Gastrocnemius medialis (tissue), 4 donors: Measurements from ENCODE around the gene HTRA3. TPM values are rescaled to one million over a fixed set of nuclear protein-coding genes. Genes with fewer than 3 reads are reported as not detected.
"Not testable (repeated sequence)": the region's sequence is repeated elsewhere in the genome, so short reads cannot be mapped to it uniquely, and the experiment has no call there.

Experiments used
- ATAC-seq, 2 donors: fragments of 150-250 bp; one replicate each; pipeline ENCODE4 v1.9.1; 2016
- DNase-seq, 2 donors: peaks; one replicate each; pipeline ENCODE4 v3.0.0-alpha.2; 2019
- H3K27ac ChIP-seq, 4 donors: fragments of 200-600 bp; sonication (generic); 1 replicate in 1 of 4; 2 replicates in 3 of 4; pipeline ENCODE4 v1.5.1; 2016 to 2018; ENCODE audit warnings: mild to moderate bottlenecking in 2 of 4, moderate library complexity in 1 of 4
- H3K27me3 ChIP-seq, 3 donors: fragments of 200-600 bp; sonication (generic) in 2 of 3; 1 replicate in 1 of 3; 2 replicates in 2 of 3; pipeline versions ENCODE4 v1.5.1 to v1.6.0; 2016 to 2019; ENCODE audit warnings: mild to moderate bottlenecking in 1 of 3, moderate library complexity in 1 of 3
- H3K36me3 ChIP-seq, 2 donors: fragments of 200-600 bp; sonication (generic) in 1 of 2; one replicate each; pipeline ENCODE4 v1.5.1; 2017 to 2018
- H3K4me1 ChIP-seq, 2 donors: fragments of 200-600 bp; sonication (generic) in 1 of 2; one replicate each; pipeline ENCODE4 v1.5.1; 2016 to 2017; ENCODE audit warnings: mild to moderate bottlenecking in 2 of 2
- H3K4me3 ChIP-seq, 4 donors: fragments of 200-600 bp; sonication (generic) in 3 of 4; 1 replicate in 1 of 4; 2 replicates in 3 of 4; pipeline ENCODE4 v1.5.1; 2016 to 2019; ENCODE audit warnings: mild to moderate bottlenecking in 2 of 4
- H3K9me3 ChIP-seq, 3 donors: fragments of 200-600 bp; sonication (generic) in 2 of 3; 1 replicate in 1 of 3; 2 replicates in 2 of 3; pipeline ENCODE4 v1.5.1; 2016 to 2019
- POLR2A ChIP-seq, 2 donors: fragments of 450-650 bp; IDR thresholded peaks; one replicate each; pipeline ENCODE4 v1.6.1; 2017; ENCODE audit warnings: antibody characterized with exemption in 2 of 2, mild to moderate bottlenecking in 2 of 2, moderate library complexity in 2 of 2
- in situ Hi-C, 4 donors: fragments of 200-750 bp; cut with MboI; loops; one replicate each; pipeline versions ENCODE4 v1.15.0 to v1.8.0; 2017; ENCODE audit warnings: low sequenced_read_pairs in 4 of 4
- intact Hi-C: fragments of 100-400 bp; cut with DNase I; formaldehyde crosslinking; loops from one replicate; pipeline ENCODE4 v1.15.1; 2023; ENCODE audit warnings: low total_unique reads
- total RNA-seq, 4 donors: library from RNA; depleted of rRNA; stranded (reverse); fragments of >200 nt; gene quantifications; one replicate each; pipeline versions ENCODE4 v1.1.0 to v1.2.3, GENCODE V29; 2016
- TF ChIP-seq, protein P1 (sequence below), 5 experiments: fragments of 450-650 bp in 3 of 5; fragments of 200-600 bp in 2 of 5; sonication (generic) in 2 of 5; IDR thresholded peaks in 4 of 5; conservative IDR thresholded peaks in 1 of 5; 1 replicate in 4 of 5; 2 replicates in 1 of 5; pipeline ENCODE4 v1.5.1; 2016 to 2019; ENCODE audit warnings: antibody characterized with exemption in 5 of 5, mild to moderate bottlenecking in 3 of 5, moderate library complexity in 3 of 5

Gene HTRA3
- total RNA-seq, 4 donors from 2014 or later: 8.4 to 22.2 (median 16.0) TPM

DNA sequence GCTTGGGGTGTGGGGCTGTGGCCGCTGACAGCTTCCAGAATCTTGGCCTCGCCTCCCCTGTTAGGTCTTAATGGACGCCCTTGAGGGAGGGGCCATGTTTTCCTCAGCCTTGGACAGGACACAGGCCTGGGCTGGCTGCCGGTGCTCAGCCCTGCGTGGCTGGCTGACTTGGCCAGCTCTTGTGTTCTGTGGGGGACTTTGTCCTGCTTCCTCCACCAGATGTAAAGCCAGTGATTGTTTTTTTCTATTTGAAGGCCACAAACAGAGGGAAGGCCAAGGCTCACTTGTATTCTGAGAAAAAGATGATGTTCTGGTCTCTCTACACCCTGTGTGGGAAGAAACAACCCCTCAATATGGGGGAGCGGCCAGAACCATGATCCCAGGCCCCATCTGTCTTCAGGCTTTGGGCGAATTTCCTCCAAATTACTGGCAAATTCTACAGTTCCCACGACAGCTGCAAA is 71.3 kb downstream of the HTRA3 start:
- Histone ChIP-seq H3K27me3 (no peaks in the 10 kb centered on the region), H3K9me3 (no peaks in the 10 kb centered on the region), H3K27ac (peak overlapping the region; percentile 60 to 79 (median 76)), H3K4me1 (peaks cover 20 to 23% of the 10 kb centered on the region in 2 donors), H3K36me3 (no peaks in the 10 kb centered on the region), H3K4me3 (no peak overlapping the region)
- ATAC-seq: peak; percentile 82 to 87
- DNase-seq: peak; percentile 72 to 85
- intact Hi-C loops (loop anchor here (2.0 to 5.0 kb wide), 2 partner anchors 32 to 64 kb away; no protein-coding TSS in a partner anchor), in situ Hi-C loops (no loop called here)
- no peak for TF ChIP-seq POLR2A (IDR thresholded peaks at IDR 0.05)
- TF ChIP-seq, protein P1, sequence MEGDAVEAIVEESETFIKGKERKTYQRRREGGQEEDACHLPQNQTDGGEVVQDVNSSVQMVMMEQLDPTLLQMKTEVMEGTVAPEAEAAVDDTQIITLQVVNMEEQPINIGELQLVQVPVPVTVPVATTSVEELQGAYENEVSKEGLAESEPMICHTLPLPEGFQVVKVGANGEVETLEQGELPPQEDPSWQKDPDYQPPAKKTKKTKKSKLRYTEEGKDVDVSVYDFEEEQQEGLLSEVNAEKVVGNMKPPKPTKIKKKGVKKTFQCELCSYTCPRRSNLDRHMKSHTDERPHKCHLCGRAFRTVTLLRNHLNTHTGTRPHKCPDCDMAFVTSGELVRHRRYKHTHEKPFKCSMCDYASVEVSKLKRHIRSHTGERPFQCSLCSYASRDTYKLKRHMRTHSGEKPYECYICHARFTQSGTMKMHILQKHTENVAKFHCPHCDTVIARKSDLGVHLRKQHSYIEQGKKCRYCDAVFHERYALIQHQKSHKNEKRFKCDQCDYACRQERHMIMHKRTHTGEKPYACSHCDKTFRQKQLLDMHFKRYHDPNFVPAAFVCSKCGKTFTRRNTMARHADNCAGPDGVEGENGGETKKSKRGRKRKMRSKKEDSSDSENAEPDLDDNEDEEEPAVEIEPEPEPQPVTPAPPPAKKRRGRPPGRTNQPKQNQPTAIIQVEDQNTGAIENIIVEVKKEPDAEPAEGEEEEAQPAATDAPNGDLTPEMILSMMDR (IDR thresholded peaks at IDR 0.05 in 4 of 5, conservative IDR thresholded peaks at IDR 0.05 in 1 of 5): no peak

DNA sequence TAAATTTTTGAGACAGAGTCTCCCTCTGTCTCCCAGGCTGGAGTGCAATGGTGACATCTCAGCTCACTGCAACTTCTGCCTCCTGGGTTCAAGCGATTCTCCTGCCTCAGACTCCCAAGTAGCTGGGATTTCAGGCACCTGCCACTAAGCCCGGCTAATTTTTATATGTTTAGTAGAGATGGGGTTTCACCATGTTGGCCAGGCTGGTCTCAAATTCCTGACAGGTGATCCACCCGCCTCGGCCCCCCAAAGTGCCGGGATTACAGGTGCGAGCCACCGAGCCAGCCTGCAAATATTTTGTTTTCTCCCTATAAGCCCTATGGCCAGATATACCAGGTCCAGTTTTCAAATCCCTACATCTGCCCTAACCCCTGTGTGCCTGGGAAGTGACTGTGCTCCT is 71.7 kb downstream of the HTRA3 start:
- in situ Hi-C loops, H3K27me3 ChIP-seq, H3K4me3 ChIP-seq, H3K9me3 ChIP-seq, H3K36me3 ChIP-seq, DNase-seq: not testable (repeated sequence)
- peaks cover 20 to 23% of the 10 kb centered on the region in 2 donors for H3K4me1 ChIP-seq
- peak; percentile 15 to 21 for ATAC-seq
- intact Hi-C loops: loop anchor here (2.0 to 5.0 kb wide), 2 partner anchors 32 to 64 kb away; no protein-coding TSS in a partner anchor
- H3K27ac ChIP-seq: peak overlapping the region; percentile 60 to 79 (median 76)

DNA sequence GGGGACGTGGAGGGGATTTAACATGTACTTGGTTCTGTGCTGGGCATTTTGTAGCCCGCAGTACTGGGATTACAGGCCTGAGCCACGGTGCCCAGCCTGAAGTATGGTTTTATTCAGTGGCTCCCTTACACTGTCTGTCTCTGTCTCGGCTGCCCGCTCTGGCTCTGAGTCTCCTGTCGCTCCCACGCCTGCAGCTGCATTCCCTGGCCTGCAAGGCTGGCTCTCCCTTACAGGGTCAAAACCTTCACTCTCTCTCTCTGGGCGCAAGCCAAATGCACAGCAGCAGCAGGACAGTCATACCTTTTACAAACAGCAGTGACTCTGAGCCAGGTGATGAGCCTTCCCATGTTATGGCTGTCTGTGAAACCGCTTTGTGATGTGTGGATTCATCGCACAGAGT is 72.1 kb downstream of the HTRA3 start:
- TF ChIP-seq, protein P1 (IDR thresholded peaks at IDR 0.05 in 4 of 5, conservative IDR thresholded peaks at IDR 0.05 in 1 of 5): no peak
- no peak for TF ChIP-seq POLR2A (IDR thresholded peaks at IDR 0.05)
- no peak overlapping the region for H3K4me3 ChIP-seq
- H3K9me3 ChIP-seq: no peaks in the 10 kb centered on the region
- DNase-seq: peak; percentile 30 to 75
- peak; percentile 39 to 67 for ATAC-seq
- peaks cover 20 to 23% of the 10 kb centered on the region in 2 donors for H3K4me1 ChIP-seq
- no peaks in the 10 kb centered on the region for H3K27me3 ChIP-seq
- peak overlapping the region; percentile 60 to 79 (median 76) for H3K27ac ChIP-seq
- in situ Hi-C loops (no loop called here), intact Hi-C loops (loop anchor here (2.0 to 5.0 kb wide), 2 partner anchors 33 to 64 kb away; no protein-coding TSS in a partner anchor)
- no peaks in the 10 kb centered on the region for H3K36me3 ChIP-seq

DNA sequence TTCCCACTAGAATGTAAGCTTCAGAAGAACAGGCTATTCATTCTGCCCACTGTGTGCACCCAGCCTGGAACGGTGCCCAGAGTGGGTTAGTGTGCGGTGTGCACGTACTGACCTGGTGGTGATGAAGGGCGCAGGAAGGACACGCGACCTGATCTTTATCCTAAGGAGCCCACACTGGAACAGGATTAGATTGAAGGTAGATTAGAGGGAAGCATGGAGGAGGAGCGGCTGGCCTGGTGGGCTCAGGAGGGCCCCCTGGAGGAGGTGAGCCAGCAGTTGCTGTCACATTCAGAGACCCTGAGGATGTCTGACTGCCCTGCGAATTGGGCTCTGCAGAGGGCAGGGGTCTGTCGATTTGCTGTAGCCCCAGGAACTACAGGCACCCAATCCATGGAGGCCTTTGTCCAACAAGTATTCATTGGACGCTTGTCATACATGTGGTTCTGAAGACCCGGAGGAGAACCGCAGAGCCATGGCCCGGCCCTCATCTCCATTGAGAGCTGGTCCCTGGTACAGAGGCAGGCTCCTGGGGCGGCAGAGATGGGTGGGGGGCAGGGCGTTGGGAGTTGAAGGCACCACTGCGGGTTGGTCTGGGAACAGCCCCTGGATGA is 73.2 kb downstream of the HTRA3 start:
- Histone ChIP-seq H3K4me1 (peaks cover 20 to 23% of the 10 kb centered on the region in 2 donors), H3K9me3 (no peaks in the 10 kb centered on the region), H3K4me3 (no peak overlapping the region), H3K27ac (peak overlapping the region; percentile 4 to 40 (median 25)), H3K36me3 (no peaks in the 10 kb centered on the region), H3K27me3 (no peaks in the 10 kb centered on the region)
- in situ Hi-C loops: no loop called here
- DNase-seq: no peak
- no peak for ATAC-seq
- TF ChIP-seq, protein P1 (IDR thresholded peaks at IDR 0.05 in 4 of 5, conservative IDR thresholded peaks at IDR 0.05 in 1 of 5): no peak
- no peak for TF ChIP-seq POLR2A (IDR thresholded peaks at IDR 0.05)
- intact Hi-C loops: loop anchor here (5.0 kb wide), 1 partner anchor 65 kb away; no protein-coding TSS in a partner anchor

DNA sequence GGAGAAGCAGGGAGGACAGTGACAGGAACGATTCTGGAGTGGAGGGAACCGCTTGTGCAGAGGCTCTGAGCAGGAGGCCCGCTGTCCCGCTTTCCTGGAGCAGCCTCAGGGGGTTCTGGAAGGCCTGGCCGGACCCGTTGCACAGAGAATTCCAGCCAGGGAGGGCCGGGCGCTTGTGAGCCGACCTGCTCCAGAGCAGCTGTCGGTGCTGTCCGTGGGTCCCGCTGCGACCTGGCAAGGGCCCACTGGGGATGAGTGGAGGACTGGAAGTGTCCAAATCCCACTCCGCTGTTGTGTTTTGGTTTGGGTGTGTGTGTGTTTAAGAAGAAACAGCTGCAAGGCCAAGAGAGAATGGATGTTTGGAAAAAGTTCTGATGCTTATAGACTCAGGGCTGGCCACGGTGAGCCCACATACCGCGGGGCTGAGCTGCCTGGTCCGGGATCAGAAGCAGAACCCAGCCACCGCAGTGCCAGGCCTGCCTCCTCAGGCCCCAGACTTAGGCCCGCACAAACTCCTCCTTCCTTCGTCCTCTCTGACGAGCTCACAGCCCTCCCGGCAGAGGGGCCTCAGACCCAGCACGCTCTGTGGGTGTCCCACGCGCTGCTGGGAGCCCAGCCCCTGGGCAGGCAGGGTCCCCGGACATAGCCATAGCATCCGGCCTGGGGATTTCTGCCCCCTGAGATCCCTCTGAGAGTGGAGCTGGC is 73.9 kb downstream of the HTRA3 start:
- H3K4me1 ChIP-seq: peaks cover 20 to 23% of the 10 kb centered on the region in 2 donors
- TF ChIP-seq, protein P1 (IDR thresholded peaks at IDR 0.05 in 4 of 5, conservative IDR thresholded peaks at IDR 0.05 in 1 of 5): no peak
- TF ChIP-seq POLR2A (IDR thresholded peaks at IDR 0.05): no peak
- DNase-seq: no peak
- H3K36me3 ChIP-seq: no peaks in the 10 kb centered on the region
- no peaks in the 10 kb centered on the region for H3K9me3 ChIP-seq
- no peak overlapping the region for H3K4me3 ChIP-seq
- no peaks in the 10 kb centered on the region for H3K27me3 ChIP-seq
- in situ Hi-C loops: no loop called here
- no peak for ATAC-seq
- peak overlapping the region; percentile 4 to 40 (median 15) for H3K27ac ChIP-seq
- intact Hi-C loops: loop anchor here (5.0 kb wide), 1 partner anchor 66 kb away; no protein-coding TSS in a partner anchor
